Measurements from ENCODE around the gene EPB41L4B. TPM values are rescaled to one million over a fixed set of nuclear protein-coding genes. Genes with fewer than 3 reads are reported as not detected.

The EPB41L4B gene
- total and polyA plus RNA-seq, 2 experiments from 2014 or later: 11.0 to 32.2 TPM

DNA sequence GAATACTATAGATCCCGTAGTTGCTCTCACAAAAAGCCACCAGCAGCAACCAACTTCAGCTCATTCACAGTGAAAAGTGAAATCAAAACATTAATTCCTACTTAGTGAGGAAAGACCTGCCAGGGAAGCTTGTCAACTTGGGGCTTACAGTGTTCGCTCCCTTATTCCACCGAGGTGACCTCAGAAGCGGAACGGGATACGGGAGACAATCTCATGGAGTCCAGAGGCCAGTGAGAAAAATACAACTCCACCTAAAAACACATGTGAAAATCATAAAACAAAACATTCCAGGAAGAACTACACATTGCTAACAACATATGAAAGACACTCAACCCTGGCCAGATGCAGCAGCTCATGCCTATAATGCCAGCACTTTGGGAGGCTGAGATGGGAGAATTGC lies 11.6 kb downstream of the EPB41L4B start (continued):
- TF ChIP-seq ZNF462 (CRISPR knock-in tag; IDR thresholded peaks at IDR 0.05) (no peak), NANOG (IDR thresholded peaks at IDR 0.05; ENCODE audit: borderline replicate concordance) (no peak), EZH2phosphoT487 (IDR thresholded peaks at IDR 0.05; ENCODE audit: unreplicated experiment) (no peak), CREB1 (CRISPR knock-in tag; IDR thresholded peaks at IDR 0.05; ENCODE audit: low read depth) (no peak), ZNF114 (CRISPR knock-in tag; IDR thresholded peaks at IDR 0.05) (no peak), JUNB (IDR thresholded peaks at IDR 0.05; ENCODE audit: unreplicated experiment) (no peak)
- TF ChIP-seq, protein P1, sequence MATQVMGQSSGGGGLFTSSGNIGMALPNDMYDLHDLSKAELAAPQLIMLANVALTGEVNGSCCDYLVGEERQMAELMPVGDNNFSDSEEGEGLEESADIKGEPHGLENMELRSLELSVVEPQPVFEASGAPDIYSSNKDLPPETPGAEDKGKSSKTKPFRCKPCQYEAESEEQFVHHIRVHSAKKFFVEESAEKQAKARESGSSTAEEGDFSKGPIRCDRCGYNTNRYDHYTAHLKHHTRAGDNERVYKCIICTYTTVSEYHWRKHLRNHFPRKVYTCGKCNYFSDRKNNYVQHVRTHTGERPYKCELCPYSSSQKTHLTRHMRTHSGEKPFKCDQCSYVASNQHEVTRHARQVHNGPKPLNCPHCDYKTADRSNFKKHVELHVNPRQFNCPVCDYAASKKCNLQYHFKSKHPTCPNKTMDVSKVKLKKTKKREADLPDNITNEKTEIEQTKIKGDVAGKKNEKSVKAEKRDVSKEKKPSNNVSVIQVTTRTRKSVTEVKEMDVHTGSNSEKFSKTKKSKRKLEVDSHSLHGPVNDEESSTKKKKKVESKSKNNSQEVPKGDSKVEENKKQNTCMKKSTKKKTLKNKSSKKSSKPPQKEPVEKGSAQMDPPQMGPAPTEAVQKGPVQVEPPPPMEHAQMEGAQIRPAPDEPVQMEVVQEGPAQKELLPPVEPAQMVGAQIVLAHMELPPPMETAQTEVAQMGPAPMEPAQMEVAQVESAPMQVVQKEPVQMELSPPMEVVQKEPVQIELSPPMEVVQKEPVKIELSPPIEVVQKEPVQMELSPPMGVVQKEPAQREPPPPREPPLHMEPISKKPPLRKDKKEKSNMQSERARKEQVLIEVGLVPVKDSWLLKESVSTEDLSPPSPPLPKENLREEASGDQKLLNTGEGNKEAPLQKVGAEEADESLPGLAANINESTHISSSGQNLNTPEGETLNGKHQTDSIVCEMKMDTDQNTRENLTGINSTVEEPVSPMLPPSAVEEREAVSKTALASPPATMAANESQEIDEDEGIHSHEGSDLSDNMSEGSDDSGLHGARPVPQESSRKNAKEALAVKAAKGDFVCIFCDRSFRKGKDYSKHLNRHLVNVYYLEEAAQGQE (IDR thresholded peaks at IDR 0.05; ENCODE audit: unreplicated experiment): no peak
